PFSK-1 (cell line): Measurements from ENCODE around the gene TEKT3.

ENCODE experiments used
- FOXP2 ChIP-seq: optimal IDR thresholded peaks from 2 replicates; pipeline ENCODE3; 2011; ENCODE audit warnings: borderline replicate concordance, control low read depth, inconsistent platforms; ENCODE audit not compliant: insufficient read depth; ENCODE audit errors: extremely low read length, extremely low read depth
- POLR2AphosphoS5 ChIP-seq: IDR thresholded peaks from 2 replicates; pipeline ENCODE4 v1.6.1; 2012; ENCODE audit warnings: low read depth, mild to moderate bottlenecking, control low read depth, low read length, moderate library complexity
- REST ChIP-seq, 2 experiments: IDR thresholded peaks; 2 replicates each; pipeline versions ENCODE4 v1.6.1 to v1.8.0; 2011 to 2012; ENCODE audit warnings: low read depth in 2 of 2, low read length in 2 of 2, control low read depth in 1 of 2, inconsistent platforms in 1 of 2, mild to moderate bottlenecking in 1 of 2, moderate library complexity in 1 of 2; ENCODE audit not compliant: insufficient read depth in 1 of 2
- SIN3A ChIP-seq: IDR thresholded peaks from 2 replicates; pipeline ENCODE4 v1.6.1; 2012; ENCODE audit warnings: mild to moderate bottlenecking, low read length, moderate library complexity, borderline replicate concordance; ENCODE audit not compliant: insufficient read depth
- TAF1 ChIP-seq: IDR thresholded peaks from 2 replicates; pipeline ENCODE4 v1.6.1; 2012; ENCODE audit warnings: low read length, control low read depth, borderline replicate concordance; ENCODE audit not compliant: insufficient read depth

Gene TEKT3

GRCh38 chr17:15351925-15352324 lies 10.5 kb upstream of the TEKT3 start:
- TF ChIP-seq TAF1 (no peak), FOXP2 (no peak), SIN3A (no peak), REST (IDR thresholded peaks at IDR 0.05; ENCODE audit: insufficient read depth in 1 of 2, low read depth in 2 of 2, low read length in 2 of 2) (no peak), POLR2AphosphoS5 (no peak)

- no peak for TF ChIP-seq REST (IDR thresholded peaks at IDR 0.05; ENCODE audit: insufficient read depth in 1 of 2, low read depth in 2 of 2, low read length in 2 of 2)
- no peak for TF ChIP-seq FOXP2
- no peak for TF ChIP-seq SIN3A
- TF ChIP-seq POLR2AphosphoS5 = no peak
- TF ChIP-seq TAF1 = no peak
These were observed 10.1 kb upstream of the TEKT3 start for GRCh38 chr17:15351478-15351840.

GRCh38 chr17:15350777-15351477 lies 9.5 kb upstream of the TEKT3 start:
- TF ChIP-seq FOXP2 = no peak
- TF ChIP-seq REST (IDR thresholded peaks at IDR 0.05; ENCODE audit: insufficient read depth in 1 of 2, low read depth in 2 of 2, low read length in 2 of 2) = no peak
- TF ChIP-seq POLR2AphosphoS5 = no peak
- no peak for TF ChIP-seq TAF1
- no peak for TF ChIP-seq SIN3A

GRCh38 chr17:15349119-15349518 lies 7.7 kb upstream of the TEKT3 start:
- TF ChIP-seq TAF1 (no peak), REST (IDR thresholded peaks at IDR 0.05; ENCODE audit: insufficient read depth in 1 of 2, low read depth in 2 of 2, low read length in 2 of 2) (no peak), SIN3A (no peak), FOXP2 (no peak), POLR2AphosphoS5 (no peak)

GRCh38 chr17:15348021-15348420 lies 6.6 kb upstream of the TEKT3 start:
- TF ChIP-seq SIN3A = 0 out of 2 replicates have a peak, but pooled peaks have one; percentile 43
- no peak for TF ChIP-seq FOXP2
